Stimulated activated CD4-positive, alpha-beta T cell treated with anti-CD3 and anti-CD28 coated beads, Interleukin-2, amount 100 ng/mL, for 4 hours (primary cell): Measurements from ENCODE around the gene SYT1.
"Not testable (repeated sequence)": the region's sequence is repeated elsewhere in the genome, so short reads cannot be mapped to it uniquely, and the experiment has no call there.

ENCODE experiments used
- DNase-seq: peaks from one replicate; pipeline ENCODE4 v3.0.0-alpha.2; 2020; ENCODE audit warnings: low read depth

Gene SYT1

GRCh38 chr12:79141776-79142175, 277.2 kb downstream of the SYT1 start:
- DNase-seq = no peak

- DNase-seq = no peak
Observed at GRCh38 chr12:79143803-79144202, 279.2 kb downstream of the SYT1 start.

GRCh38 chr12:79151956-79152355, 287.4 kb downstream of the SYT1 start:
- DNase-seq = no peak

- no peak for DNase-seq
Observed at GRCh38 chr12:79155683-79156082, 291.1 kb downstream of the SYT1 start.

- no peak for DNase-seq
Observed at GRCh38 chr12:79156846-79157463, 292.4 kb downstream of the SYT1 start.

GRCh38 chr12:79161249-79161934, 296.8 kb downstream of the SYT1 start:
- no peak for DNase-seq

- DNase-seq = no peak
Observed at GRCh38 chr12:79162147-79162772, 297.7 kb downstream of the SYT1 start.

- DNase-seq = no peak
Observed at GRCh38 chr12:79162948-79163347, 298.4 kb downstream of the SYT1 start.

- no peak for DNase-seq
Observed at GRCh38 chr12:79164890-79165289, 300.3 kb downstream of the SYT1 start.

- DNase-seq = no peak
Observed at GRCh38 chr12:79168687-79169086, 304.1 kb downstream of the SYT1 start.

- no peak for DNase-seq
Observed at GRCh38 chr12:79174626-79175025, 310.1 kb downstream of the SYT1 start.

- DNase-seq = no peak
Observed at GRCh38 chr12:79183003-79183402, 318.4 kb downstream of the SYT1 start.

GRCh38 chr12:79183926-79184325, 319.4 kb downstream of the SYT1 start:
- DNase-seq = no peak

- DNase-seq = no peak
Observed at GRCh38 chr12:79186506-79186905, 321.9 kb downstream of the SYT1 start.

GRCh38 chr12:79187032-79187431, 322.5 kb downstream of the SYT1 start:
- no peak for DNase-seq

GRCh38 chr12:79191391-79191790, 326.8 kb downstream of the SYT1 start:
- DNase-seq = no peak

GRCh38 chr12:79194595-79194994, 330.0 kb downstream of the SYT1 start:
- DNase-seq = no peak

GRCh38 chr12:79199166-79199565, 334.6 kb downstream of the SYT1 start:
- no peak for DNase-seq

- no peak for DNase-seq
Observed at GRCh38 chr12:79200176-79200575, 335.6 kb downstream of the SYT1 start.

- no peak for DNase-seq
Observed at GRCh38 chr12:79203058-79203647, 338.6 kb downstream of the SYT1 start.

GRCh38 chr12:79206871-79207270, 342.3 kb downstream of the SYT1 start:
- DNase-seq = no peak

GRCh38 chr12:79210403-79210802, 345.8 kb downstream of the SYT1 start:
- DNase-seq = not testable (repeated sequence)

- no peak for DNase-seq
Observed at GRCh38 chr12:79217306-79217705, 352.7 kb downstream of the SYT1 start.
